GM20000 (cell line): ENCODE measurements around the gene SLC18A2.

Experiments used
- DNase-seq: peaks from one replicate; pipeline ENCODE4 v3.0.0; 2012; ENCODE audit warnings: low spot score
- TF ChIP-seq, protein P1 (sequence below): IDR thresholded peaks from 2 replicates; pipeline ENCODE4 v1.5.1; 2012; ENCODE audit warnings: mild to moderate bottlenecking, control low read depth; ENCODE audit errors: extremely low read depth, missing control alignments

SLC18A2 gene

DNA sequence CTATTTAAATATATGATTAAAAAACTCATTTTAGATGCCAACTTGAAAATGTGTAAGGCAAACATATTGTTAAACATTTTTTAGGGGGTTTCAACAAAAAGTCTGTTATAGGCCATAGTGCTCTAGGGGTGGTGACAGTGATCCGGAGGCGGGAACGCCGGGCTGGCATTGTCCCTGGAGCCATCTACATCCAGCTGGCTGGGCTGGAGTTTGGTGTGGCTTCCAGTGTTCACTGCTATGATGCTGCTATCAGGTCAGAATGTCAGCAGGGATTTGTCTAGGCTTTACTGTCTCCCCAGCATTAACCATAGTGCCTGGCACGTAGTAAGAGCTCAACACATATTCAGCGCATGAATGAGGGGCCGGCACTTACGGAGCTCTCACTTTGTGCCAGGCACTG lies 1.9 kb upstream of the SLC18A2 start:
- TF ChIP-seq, protein P1, sequence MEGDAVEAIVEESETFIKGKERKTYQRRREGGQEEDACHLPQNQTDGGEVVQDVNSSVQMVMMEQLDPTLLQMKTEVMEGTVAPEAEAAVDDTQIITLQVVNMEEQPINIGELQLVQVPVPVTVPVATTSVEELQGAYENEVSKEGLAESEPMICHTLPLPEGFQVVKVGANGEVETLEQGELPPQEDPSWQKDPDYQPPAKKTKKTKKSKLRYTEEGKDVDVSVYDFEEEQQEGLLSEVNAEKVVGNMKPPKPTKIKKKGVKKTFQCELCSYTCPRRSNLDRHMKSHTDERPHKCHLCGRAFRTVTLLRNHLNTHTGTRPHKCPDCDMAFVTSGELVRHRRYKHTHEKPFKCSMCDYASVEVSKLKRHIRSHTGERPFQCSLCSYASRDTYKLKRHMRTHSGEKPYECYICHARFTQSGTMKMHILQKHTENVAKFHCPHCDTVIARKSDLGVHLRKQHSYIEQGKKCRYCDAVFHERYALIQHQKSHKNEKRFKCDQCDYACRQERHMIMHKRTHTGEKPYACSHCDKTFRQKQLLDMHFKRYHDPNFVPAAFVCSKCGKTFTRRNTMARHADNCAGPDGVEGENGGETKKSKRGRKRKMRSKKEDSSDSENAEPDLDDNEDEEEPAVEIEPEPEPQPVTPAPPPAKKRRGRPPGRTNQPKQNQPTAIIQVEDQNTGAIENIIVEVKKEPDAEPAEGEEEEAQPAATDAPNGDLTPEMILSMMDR = no peak
- DNase-seq = no peak

DNA sequence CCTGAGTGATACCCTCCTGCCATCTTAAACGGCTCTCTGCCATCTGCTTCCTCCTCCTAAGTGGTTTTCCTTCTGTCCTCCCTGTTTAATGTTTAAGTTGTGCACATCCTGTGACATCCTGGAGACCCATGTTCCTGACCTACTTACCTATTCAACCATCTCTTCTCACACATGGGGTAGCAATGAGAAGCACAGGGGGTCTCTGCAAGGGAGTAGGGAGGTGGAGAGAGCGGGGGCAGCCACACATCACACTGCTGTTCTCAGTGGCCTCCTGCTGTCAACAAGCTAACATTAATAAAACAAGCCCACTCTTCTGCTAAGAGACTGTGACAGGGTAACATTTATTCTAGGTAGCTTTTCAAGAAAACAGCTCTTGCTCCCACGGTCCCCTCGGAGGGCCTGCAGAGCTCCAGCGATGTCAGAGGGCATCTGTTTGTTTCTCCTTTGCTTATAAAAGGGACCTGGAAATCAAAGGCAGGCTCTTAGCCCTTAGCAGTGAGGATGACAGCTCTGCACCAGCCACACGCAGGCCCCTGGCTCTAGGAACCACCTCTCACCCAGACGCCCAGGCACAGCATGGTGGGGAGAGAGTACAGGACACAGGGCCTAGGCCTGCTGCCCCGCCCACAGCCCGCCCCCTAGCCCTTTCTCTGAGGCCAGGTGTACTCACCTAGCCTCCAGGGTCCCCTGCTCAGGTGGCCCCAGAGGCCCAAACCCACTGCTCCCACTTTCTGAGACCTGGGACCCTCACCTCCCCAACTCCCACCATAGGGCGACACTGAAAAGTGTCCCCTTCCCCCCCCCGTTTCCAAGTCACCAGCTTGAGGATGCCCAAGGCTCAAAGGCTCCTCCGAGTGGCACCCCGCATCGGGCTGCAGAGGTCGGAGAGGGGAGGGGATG lies 943 bp upstream of the SLC18A2 start:
- no peak for DNase-seq
- TF ChIP-seq, protein P1 = no peak

DNA sequence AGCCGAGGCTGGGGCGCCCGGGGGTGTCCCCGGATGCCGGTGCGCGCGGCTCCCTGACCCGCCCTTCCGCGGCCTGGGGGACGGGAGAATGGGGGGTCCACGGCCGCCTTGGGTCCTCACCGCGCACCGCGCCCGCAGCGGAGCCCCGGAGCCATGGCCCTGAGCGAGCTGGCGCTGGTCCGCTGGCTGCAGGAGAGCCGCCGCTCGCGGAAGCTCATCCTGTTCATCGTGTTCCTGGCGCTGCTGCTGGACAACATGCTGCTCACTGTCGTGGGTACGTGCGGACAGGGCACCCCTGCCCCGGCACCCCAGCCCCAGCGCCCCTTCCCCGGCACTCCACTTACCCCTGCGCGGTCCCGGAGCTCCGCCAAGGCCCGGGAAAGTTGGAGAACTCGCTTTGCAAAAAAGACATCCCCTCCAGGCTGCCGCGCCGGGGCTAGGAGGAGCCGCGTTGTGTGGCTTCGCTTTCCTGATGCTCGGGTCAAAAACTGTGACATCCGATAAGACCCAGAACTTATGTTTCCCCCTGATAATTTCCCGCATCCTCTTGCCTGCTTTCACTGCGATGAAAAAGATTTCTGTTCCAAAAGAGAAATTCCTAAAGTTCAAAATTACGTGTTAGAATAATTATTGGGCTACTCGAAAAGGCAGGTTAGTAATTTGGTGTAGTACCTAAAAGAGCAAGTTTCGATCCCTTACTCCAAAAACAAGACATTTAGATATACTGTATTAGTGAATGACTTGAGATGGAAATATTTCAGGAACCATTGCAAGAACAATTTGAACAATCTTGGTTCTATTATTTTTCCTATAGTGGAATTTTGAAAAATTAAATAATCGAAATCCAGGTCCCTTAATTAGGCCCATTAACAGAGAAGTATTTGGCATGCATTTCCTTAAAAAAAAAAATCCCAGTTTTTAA lies 888 bp downstream of the SLC18A2 start:
- TF ChIP-seq, protein P1 = no peak

DNA sequence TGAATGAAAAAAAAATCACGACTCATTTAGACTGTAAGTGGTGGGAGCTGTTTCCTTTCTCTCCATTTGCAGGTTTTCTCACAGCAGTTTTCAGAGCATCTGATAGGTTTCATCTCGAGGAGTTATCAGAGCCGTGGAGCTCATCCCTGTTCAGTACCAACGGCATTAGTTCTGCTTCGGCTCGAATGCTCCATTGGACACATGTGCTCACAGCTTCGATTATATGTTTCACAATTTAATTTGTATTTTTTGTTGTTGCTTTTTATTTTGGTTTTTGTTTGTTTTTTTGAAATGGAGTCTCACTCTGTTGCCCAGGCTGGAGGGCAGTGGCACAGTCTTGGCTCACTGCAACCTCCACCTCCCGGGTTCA lies 1.5 kb downstream of the SLC18A2 start:
- TF ChIP-seq, protein P1 = no peak
- no peak for DNase-seq

More for the DNA sequence above, 888 bp downstream of the SLC18A2 start:
- DNase-seq = peak; percentile 38

DNA sequence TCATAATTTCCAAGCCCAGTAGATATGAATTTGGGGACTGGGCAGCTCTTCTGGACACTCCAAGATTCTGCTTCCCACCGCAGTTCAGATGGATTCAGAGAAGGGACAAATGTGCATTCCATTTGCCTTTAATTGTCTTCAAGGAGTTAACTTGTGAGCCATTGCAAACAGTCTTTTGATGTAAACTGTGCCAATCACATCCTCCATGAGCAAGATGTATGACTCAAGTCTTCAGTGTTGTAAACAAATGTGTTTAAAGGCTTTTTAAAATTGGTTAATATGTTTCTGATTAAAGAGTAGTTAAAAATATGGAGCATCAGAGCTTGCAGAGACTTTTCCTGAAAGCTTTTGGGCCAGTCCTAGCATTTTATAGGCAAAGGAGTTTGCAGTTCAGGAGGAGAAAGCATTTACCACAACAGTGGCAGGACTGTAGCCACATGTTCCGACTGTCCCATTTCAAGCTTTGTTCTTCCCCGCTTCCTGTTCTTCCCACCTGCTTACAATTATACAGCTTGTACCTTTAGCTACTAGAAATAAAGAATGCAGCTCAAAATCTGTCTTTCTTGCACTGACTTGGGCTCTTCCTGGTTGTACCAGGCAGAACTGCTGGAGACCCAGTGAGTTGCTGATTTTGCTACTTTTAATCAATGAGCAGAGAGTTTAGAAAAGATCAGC lies 6.2 kb downstream of the SLC18A2 start:
- DNase-seq = no peak
- TF ChIP-seq, protein P1 = no peak

DNA sequence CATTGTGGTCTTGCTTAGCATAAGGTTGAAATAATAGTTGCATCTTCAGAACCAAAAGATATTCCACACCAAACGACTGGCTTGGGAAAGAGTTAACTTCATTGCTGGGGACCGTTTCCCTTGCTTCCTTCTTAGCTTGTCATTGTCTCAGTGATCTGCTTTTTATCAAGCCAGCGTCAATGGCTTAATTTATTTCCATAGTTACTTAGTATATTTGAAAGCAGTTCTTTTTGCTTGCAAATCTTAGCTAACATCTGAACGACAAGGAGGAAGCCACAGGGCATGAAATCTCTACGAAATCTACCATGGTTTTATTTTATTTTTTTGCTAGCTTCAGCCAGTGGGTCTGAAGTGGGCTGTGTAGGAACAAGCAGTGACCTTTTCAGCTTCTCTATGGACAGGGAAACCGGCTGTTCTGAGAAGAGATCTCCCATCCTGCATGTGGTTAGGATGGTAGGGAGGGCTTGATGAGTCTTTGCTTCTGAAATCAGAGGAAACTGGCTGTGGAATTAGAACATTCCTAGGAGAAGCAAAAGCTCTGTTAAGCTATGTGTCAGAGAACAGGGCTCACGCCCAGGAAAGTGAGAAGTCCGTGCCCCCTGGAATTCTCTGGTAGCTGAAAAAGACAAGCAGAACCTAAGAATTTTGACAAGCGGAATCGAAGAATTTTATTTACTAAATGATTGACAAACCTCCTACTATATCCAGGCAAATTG lies 8.0 kb downstream of the SLC18A2 start:
- TF ChIP-seq, protein P1 = no peak
- no peak for DNase-seq
